ENCODE measurements around the gene ST6GALNAC2.
"Not testable (repeated sequence)": the region's sequence is repeated elsewhere in the genome, so short reads cannot be mapped to it uniquely, and the experiment has no call there.

ST6GALNAC2 gene

GRCh38 chr17:76525513-76525833 is 60.2 kb downstream of the ST6GALNAC2 start:
- not testable (repeated sequence) for DNase-seq

- DNase-seq: no peak
Measured at GRCh38 chr17:76524598-76525512, 60.8 kb downstream of the ST6GALNAC2 start.

GRCh38 chr17:76523084-76524037 is 62.3 kb downstream of the ST6GALNAC2 start:
- peak; percentile 82 for DNase-seq

GRCh38 chr17:76521683-76522082 is 64.0 kb downstream of the ST6GALNAC2 start:
- not testable (repeated sequence) for DNase-seq

- DNase-seq: no peak
Measured at GRCh38 chr17:76521262-76521661, 64.4 kb downstream of the ST6GALNAC2 start.

DNA sequence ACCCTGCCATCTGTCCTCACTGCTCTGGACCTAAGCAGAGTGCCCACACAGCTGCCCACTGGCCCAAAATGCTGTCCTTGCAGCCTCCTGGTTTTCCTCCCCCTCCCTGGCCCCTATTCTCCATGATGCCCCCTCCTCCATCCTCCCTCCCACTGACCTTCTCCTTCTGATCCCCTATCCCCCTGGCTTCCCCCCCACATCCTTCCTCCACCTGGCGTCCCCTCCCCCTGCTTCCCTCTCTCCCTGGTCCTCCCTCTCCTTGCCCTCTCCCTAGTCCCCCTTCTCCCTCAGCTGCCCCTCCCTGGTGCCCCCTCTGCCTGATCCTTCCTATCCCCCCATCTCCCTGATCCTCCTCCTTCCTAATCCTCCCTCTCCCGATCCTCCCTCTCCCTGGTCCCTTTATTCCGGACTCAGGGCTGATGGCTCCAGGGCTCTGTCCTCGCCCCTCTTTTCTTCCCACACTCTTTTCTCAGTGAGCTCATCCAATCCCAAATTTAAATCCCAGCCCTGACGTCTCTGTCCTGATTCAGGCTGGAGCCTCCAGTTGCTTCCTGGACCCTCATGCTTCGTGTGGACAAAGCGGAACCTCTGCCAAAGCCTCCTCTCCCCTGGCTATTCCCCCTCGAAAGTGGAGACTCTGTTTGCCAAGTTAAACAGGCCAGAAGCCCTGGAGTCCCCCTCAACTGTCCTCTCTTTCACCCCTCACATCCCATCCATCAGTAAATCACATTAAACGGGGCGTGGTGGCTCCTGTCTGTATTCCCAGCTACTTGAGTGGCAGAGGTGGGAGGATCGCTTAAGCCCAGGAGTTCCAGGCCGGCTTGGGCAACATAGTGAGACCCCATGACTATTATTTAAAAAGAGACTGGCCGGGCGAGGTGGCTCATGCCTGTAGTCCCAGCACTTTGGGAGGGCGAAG is 66.4 kb downstream of the ST6GALNAC2 start:
- DNase-seq: no peak

DNA sequence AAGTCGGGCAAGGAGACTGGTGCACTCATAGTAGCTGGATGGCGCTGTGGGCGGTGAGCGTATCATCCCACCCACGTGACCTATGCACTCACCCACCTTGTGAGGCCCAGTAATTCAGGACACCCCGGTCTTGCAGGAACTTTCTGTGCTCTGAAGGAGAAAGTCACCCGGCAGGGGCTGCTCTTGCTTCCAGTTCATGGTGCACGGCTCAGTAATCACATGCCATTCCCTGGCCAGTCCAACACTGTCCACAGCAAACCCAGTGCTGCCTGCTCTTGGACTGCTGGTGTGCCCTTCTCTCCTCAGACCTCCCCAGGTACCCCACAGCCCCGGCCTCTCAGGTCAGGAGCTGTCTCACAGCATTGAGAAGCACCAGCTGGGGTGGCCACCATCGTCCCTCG is 68.0 kb downstream of the ST6GALNAC2 start:
- DNase-seq: no peak

Data from T-helper 9 cell (primary cell).